ENCODE results near the gene PRDM16. TPM values are rescaled to one million over a fixed set of nuclear protein-coding genes. Genes with fewer than 3 reads are reported as not detected.
A peak's percentile ranks its signal among the peaks of the same experiment; 100 is the strongest.

Gene PRDM16
- total RNA-seq, 1 experiment from 2014 or later: 1.6 TPM

DNA sequence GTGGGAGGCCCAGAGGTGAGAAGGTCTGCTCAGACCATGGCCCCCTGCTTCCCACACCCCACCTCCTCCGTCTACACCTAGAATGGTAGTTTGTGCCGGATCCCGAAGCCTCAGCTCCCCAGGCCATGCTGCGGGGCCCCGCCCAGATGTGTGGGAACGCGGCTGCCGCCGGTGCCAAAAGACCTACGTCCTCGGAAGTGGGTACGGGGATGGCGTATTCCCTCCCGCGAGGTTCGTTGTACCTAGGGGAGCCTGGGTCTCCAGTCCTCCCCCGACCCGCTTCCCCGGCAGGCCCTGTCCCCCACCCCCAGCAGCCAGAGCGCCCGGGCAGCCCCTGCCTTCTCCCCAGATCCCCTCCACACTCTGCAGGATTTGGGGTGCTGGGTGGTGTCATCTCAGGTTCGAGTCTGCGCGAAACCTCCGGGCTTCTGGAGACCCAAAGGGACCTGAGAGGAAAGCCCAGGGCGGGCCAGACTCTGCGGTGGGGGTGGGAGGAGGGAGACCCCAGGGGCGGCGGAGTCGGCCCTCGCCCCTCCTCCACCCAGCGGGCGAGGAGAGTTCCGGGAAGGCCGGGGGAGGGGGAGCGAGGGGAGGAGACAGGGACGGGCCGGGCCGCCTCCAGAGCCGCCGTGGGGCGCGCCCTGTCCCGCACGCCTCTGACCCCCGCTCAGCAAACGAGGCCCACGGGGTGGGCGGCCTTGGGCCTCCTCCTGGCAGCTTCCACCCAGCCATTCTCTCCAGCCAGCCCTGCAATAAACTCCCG is 6.2 kb upstream of the PRDM16 start:
- Mint-ChIP-seq H3K4me3 (peak overlapping the region; percentile 54), H3K4me1 (peaks cover 7% of the 10 kb centered on the region; the same call in 1 of the 2 replicates), H3K36me3 (no peaks in the 10 kb centered on the region), H3K27me3 (ENCODE audit: low read depth) (peaks cover 94% of the 10 kb centered on the region), H3K27ac (no peak overlapping the region), H3K9me3 (0 out of 2 replicates have a peak, but pooled peaks cover 5% of the 10 kb centered on the region)
- DNase-seq (ENCODE audit: low spot score) (peak; percentile 52), ATAC-seq (peak; percentile 23)
- TF ChIP-seq JUN (CRISPR knock-in tag; IDR thresholded peaks at IDR 0.05) (no peak), MXD4 (CRISPR knock-in tag; IDR thresholded peaks at IDR 0.05; ENCODE audit: borderline replicate concordance) (no peak), NR2C2 (CRISPR knock-in tag; IDR thresholded peaks at IDR 0.05) (no peak), FOXJ3 (CRISPR knock-in tag; IDR thresholded peaks at IDR 0.05; ENCODE audit: borderline replicate concordance) (no peak), NFYB (CRISPR knock-in tag; conservative IDR thresholded peaks at IDR 0.05; ENCODE audit: low read depth) (no peak), RELA (CRISPR knock-in tag; IDR thresholded peaks at IDR 0.05; ENCODE audit: borderline replicate concordance) (no peak), SOX15 (CRISPR knock-in tag; IDR thresholded peaks at IDR 0.05) (no peak)
- TF ChIP-seq, protein P1, sequence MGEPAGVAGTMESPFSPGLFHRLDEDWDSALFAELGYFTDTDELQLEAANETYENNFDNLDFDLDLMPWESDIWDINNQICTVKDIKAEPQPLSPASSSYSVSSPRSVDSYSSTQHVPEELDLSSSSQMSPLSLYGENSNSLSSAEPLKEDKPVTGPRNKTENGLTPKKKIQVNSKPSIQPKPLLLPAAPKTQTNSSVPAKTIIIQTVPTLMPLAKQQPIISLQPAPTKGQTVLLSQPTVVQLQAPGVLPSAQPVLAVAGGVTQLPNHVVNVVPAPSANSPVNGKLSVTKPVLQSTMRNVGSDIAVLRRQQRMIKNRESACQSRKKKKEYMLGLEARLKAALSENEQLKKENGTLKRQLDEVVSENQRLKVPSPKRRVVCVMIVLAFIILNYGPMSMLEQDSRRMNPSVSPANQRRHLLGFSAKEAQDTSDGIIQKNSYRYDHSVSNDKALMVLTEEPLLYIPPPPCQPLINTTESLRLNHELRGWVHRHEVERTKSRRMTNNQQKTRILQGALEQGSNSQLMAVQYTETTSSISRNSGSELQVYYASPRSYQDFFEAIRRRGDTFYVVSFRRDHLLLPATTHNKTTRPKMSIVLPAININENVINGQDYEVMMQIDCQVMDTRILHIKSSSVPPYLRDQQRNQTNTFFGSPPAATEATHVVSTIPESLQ (CRISPR knock-in tag; IDR thresholded peaks at IDR 0.05): no peak
- TF ChIP-seq, protein P2, sequence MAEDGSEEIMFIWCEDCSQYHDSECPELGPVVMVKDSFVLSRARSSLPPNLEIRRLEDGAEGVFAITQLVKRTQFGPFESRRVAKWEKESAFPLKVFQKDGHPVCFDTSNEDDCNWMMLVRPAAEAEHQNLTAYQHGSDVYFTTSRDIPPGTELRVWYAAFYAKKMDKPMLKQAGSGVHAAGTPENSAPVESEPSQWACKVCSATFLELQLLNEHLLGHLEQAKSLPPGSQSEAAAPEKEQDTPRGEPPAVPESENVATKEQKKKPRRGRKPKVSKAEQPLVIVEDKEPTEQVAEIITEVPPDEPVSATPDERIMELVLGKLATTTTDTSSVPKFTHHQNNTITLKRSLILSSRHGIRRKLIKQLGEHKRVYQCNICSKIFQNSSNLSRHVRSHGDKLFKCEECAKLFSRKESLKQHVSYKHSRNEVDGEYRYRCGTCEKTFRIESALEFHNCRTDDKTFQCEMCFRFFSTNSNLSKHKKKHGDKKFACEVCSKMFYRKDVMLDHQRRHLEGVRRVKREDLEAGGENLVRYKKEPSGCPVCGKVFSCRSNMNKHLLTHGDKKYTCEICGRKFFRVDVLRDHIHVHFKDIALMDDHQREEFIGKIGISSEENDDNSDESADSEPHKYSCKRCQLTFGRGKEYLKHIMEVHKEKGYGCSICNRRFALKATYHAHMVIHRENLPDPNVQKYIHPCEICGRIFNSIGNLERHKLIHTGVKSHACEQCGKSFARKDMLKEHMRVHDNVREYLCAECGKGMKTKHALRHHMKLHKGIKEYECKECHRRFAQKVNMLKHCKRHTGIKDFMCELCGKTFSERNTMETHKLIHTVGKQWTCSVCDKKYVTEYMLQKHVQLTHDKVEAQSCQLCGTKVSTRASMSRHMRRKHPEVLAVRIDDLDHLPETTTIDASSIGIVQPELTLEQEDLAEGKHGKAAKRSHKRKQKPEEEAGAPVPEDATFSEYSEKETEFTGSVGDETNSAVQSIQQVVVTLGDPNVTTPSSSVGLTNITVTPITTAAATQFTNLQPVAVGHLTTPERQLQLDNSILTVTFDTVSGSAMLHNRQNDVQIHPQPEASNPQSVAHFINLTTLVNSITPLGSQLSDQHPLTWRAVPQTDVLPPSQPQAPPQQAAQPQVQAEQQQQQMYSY (CRISPR knock-in tag; IDR thresholded peaks at IDR 0.05): no peak
- TF ChIP-seq, protein P3, sequence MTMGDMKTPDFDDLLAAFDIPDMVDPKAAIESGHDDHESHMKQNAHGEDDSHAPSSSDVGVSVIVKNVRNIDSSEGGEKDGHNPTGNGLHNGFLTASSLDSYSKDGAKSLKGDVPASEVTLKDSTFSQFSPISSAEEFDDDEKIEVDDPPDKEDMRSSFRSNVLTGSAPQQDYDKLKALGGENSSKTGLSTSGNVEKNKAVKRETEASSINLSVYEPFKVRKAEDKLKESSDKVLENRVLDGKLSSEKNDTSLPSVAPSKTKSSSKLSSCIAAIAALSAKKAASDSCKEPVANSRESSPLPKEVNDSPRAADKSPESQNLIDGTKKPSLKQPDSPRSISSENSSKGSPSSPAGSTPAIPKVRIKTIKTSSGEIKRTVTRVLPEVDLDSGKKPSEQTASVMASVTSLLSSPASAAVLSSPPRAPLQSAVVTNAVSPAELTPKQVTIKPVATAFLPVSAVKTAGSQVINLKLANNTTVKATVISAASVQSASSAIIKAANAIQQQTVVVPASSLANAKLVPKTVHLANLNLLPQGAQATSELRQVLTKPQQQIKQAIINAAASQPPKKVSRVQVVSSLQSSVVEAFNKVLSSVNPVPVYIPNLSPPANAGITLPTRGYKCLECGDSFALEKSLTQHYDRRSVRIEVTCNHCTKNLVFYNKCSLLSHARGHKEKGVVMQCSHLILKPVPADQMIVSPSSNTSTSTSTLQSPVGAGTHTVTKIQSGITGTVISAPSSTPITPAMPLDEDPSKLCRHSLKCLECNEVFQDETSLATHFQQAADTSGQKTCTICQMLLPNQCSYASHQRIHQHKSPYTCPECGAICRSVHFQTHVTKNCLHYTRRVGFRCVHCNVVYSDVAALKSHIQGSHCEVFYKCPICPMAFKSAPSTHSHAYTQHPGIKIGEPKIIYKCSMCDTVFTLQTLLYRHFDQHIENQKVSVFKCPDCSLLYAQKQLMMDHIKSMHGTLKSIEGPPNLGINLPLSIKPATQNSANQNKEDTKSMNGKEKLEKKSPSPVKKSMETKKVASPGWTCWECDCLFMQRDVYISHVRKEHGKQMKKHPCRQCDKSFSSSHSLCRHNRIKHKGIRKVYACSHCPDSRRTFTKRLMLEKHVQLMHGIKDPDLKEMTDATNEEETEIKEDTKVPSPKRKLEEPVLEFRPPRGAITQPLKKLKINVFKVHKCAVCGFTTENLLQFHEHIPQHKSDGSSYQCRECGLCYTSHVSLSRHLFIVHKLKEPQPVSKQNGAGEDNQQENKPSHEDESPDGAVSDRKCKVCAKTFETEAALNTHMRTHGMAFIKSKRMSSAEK (CRISPR knock-in tag; IDR thresholded peaks at IDR 0.05; ENCODE audit: borderline replicate concordance): no peak
- TF ChIP-seq, protein P4, sequence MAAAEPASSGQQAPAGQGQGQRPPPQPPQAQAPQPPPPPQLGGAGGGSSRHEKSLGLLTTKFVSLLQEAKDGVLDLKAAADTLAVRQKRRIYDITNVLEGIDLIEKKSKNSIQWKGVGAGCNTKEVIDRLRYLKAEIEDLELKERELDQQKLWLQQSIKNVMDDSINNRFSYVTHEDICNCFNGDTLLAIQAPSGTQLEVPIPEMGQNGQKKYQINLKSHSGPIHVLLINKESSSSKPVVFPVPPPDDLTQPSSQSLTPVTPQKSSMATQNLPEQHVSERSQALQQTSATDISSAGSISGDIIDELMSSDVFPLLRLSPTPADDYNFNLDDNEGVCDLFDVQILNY (CRISPR knock-in tag; IDR thresholded peaks at IDR 0.05): no peak
- TF ChIP-seq, protein P5, sequence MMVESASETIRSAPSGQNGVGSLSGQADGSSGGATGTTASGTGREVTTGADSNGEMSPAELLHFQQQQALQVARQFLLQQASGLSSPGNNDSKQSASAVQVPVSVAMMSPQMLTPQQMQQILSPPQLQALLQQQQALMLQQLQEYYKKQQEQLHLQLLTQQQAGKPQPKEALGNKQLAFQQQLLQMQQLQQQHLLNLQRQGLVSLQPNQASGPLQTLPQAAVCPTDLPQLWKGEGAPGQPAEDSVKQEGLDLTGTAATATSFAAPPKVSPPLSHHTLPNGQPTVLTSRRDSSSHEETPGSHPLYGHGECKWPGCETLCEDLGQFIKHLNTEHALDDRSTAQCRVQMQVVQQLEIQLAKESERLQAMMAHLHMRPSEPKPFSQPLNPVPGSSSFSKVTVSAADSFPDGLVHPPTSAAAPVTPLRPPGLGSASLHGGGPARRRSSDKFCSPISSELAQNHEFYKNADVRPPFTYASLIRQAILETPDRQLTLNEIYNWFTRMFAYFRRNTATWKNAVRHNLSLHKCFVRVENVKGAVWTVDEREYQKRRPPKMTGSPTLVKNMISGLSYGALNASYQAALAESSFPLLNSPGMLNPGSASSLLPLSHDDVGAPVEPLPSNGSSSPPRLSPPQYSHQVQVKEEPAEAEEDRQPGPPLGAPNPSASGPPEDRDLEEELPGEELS (CRISPR knock-in tag; IDR thresholded peaks at IDR 0.05): no peak
- TF ChIP-seq, protein P6, sequence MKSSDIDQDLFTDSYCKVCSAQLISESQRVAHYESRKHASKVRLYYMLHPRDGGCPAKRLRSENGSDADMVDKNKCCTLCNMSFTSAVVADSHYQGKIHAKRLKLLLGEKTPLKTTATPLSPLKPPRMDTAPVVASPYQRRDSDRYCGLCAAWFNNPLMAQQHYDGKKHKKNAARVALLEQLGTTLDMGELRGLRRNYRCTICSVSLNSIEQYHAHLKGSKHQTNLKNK (CRISPR knock-in tag; IDR thresholded peaks at IDR 0.05): no peak
- POLR2A ChIA-PET: no interaction called here
- CTCF ChIA-PET: interaction anchor here (0.7 to 2.8 kb wide), 6 partner anchors 11 to 362 kb away, joined by 3 to 12 read pairs (median 6); no protein-coding TSS in a partner anchor
